ENCODE results near the gene CRYL1.

- TF ChIP-seq EZH2phosphoT487 (IDR thresholded peaks at IDR 0.05; ENCODE audit: insufficient read depth, low read depth), result no peak
- no peak for TF ChIP-seq EZH2 (IDR thresholded peaks at IDR 0.05; ENCODE audit: insufficient read depth, poor library complexity, severe bottlenecking)
Observed at GRCh38 chr13:20393273-20394168, 132.1 kb downstream of the CRYL1 start.

All from GM23248 (cell line).